Kidney capillary endothelial cell (primary cell): ENCODE measurements around the gene UGT2A2.

Source experiments
- DNase-seq: peaks from one replicate; pipeline ENCODE4 v3.0.0-alpha.2; 2018; ENCODE audit warnings: low spot score

Gene UGT2A2

DNA sequence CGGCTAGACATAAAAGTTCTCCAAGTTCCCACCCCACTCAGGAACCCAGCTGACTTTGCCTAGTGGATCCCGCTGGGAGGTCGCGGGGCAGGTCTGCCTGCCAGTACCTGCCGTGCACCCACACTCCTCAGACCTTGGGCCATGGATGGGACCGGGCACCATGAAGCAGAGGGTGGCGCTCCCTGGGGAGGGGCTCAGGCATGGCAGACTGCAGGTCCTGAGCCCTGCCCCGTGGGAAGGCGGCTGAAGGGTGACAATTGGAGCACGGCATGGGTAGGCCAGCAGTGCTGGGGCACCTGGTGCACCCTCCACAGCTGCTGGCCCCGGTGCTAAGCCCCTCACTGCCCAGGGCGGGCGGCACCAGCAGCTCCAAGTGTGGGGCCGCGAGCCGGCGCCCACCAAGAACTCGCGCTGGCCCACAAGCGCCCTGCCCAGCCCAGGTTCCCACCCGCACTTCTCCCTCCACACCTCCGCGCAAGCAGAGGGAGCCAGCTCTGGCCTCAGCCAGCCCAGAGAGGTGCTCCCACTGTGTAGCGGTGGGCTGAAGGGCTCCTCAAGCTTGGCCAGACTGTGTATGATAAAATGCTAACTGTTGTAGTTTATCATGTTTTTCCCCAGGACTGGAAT is 63.1 kb downstream of the UGT2A2 start:
- DNase-seq: no peak

DNA sequence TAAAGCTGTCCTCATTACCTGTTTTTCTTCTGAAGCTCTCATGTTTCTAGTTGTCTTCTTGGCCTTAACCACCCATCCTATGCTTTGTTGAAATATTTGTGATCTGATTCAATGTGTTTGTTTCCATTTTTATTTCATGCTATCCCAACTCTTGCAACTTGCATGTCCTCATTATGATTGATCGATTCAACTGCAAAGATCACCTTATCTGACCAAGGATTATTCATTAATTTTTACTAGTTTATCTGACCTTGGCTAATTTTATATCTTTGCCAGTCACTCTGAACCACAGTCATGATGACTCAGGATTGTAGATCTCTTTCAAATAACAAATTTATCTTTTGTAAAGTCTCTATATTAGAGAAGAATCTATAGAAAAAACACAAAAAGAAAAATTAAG is 70.7 kb downstream of the UGT2A2 start:
- DNase-seq: no peak

DNA sequence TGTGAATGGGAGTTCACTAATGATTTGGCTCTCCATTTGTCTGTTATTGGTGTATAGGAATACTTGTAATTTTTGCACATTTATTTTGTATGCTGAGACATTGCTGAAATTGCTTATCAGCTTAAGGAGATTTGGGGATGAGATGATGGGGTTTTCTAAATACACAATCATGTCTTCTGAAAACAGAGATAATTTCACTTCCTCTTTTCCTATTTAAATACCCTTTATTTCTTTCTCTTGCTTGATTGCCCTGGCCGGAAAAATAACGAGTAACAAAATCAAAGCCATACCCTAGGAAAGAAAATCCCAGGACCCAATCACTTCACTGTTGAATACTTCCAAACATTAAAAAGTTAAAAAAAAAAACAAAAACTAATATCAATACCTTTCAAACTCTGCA is 76.0 kb downstream of the UGT2A2 start:
- DNase-seq: no peak

DNA sequence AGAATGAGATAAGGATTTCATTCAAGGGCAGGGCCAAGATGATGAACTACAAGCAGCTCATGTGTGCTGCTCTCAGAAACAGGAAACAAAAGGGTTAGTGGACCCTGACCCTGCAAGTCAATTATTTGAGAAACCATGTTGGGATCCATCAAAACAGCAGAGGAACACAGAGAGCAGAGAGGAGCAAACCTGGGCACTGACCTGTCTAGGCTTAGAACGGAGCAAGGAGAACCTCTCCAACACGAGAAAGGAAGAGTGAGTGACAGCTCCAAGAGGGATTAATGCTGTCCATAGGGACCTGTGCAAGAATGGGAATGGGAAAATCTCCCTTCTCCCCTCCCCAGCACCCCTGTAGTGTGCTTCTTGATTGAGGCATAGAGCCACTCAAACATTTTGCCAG is 89.8 kb downstream of the UGT2A2 start:
- no peak for DNase-seq

DNA sequence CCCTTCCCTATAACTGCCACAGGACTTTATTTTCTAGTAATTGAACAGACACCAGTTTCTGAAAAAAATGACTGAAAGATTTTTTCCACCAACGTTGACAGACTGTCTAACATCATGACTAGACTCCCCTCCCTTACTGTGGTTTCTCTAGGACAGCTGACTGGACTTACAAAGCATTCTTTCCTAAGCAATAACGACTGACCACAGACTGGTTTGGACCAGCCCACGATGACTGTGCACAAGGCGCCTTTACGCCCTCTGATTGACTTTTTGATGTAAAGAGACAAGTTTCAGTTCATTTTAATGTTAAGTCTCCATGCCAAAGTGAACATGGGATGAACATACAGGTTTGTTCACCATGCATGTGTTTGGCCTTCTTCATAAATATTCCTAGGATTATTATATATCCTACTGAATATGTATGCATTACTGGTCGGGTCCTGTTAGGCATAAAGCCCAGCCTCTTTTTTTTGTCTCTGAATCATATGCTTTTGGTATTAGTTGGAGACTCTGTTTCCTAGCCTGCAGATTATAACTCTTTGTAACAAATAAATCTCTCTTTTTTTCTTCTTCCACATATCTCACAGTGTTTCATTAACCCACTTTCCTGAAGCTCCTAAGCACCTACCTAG is 93.2 kb downstream of the UGT2A2 start:
- DNase-seq: no peak
